HCT116 (cell line): Measurements from ENCODE around the gene ZYG11B. TPM values are rescaled to one million over a fixed set of nuclear protein-coding genes. Genes with fewer than 3 reads are reported as not detected.

Source experiments
- ATAC-seq: fragments of 200-7000 bp; cut with Tn5 transposase; 2 replicates; pipeline ENCODE4 v1.9.1; 2020; ENCODE audit warnings: mild to moderate bottlenecking, moderate library complexity
- BruUV-seq: library from RNA; stranded (reverse); fragments of 400-500 nt; replicated peaks from 2 replicates; lab custom pipeline; 2021; lab: Mats Ljungman, UMichigan
- CTCF ChIA-PET: fragments of 300-600 bp; sonication (Branson Sonifier 250); formaldehyde crosslinking; loops from one replicate; lab custom pipeline; 2021; ENCODE audit warnings: antibody characterized with exemption; lab: Charles Lee
- POLR2A ChIA-PET: fragments of 300-600, 350-600 bp; sonication (Branson Sonifier 250); formaldehyde crosslinking; loops from one replicate; lab custom pipeline; 2021; ENCODE audit warnings: antibody characterized with exemption; lab: Charles Lee
- RAD21 ChIA-PET, 2 experiments: fragments of 300-600 bp; sonication (Branson Sonifier 250); formaldehyde crosslinking; loops; one replicate each; lab custom pipeline; 2023; ENCODE audit warnings: low total read pairs in 2 of 2; ENCODE audit not compliant: uncharacterized antibody in 2 of 2, unreplicated experiment in 2 of 2, low non-redundant PET in 1 of 2; lab: Charles Lee
- DNase-seq: peaks from one replicate; pipeline ENCODE4 v3.0.0-alpha.2; 2010; ENCODE audit warnings: low read depth, low spot score
- H2AFZ ChIP-seq: fragments of 200-600 bp; shearing (Covaris generic), sonication (generic); 2 replicates; pipeline ENCODE4 v1.6.1; 2017; ENCODE audit warnings: low read depth, mixed run types, mixed read lengths, antibody characterized with exemption, low read length; ENCODE audit not compliant: poor library complexity, severe bottlenecking
- H3K27ac ChIP-seq: 2 replicates; pipeline ENCODE4 v1.5.1; 2012; ENCODE audit warnings: low read depth, low read length
- H3K27me3 ChIP-seq: fragments of 200-600 bp; sonication (generic); 2 replicates; pipeline ENCODE4 v1.6.1; 2016; ENCODE audit warnings: mixed run types, low read length, mixed read lengths; ENCODE audit not compliant: insufficient read depth
- H3K36me3 ChIP-seq, 2 experiments: fragments of 200-500 bp in 1 of 2; fragments of 200-600 bp in 1 of 2; sonication (Bioruptor generic) in 1 of 2; sonication (generic) in 1 of 2; 2 replicates each; pipeline versions ENCODE4 v1.5.1 to v1.6.1; 2014 to 2016; ENCODE audit warnings: low read length in 2 of 2, inconsistent platforms in 1 of 2, mixed read lengths in 1 of 2, mixed run types in 1 of 2; ENCODE audit not compliant: insufficient read depth in 2 of 2, control insufficient read depth in 1 of 2
- H3K4me1 ChIP-seq, 2 experiments: fragments of 200-600 bp in 1 of 2; sonication (generic) in 1 of 2; 2 replicates each; pipeline versions ENCODE4 v1.5.1 to v1.6.1; 2012 to 2017; ENCODE audit warnings: low read length in 2 of 2, inconsistent platforms in 1 of 2, mild to moderate bottlenecking in 1 of 2, mixed read lengths in 1 of 2, mixed run types in 1 of 2, moderate library complexity in 1 of 2; ENCODE audit not compliant: insufficient read depth in 2 of 2, control insufficient read depth in 1 of 2
- H3K4me2 ChIP-seq: fragments of 200-600 bp; sonication (generic); 2 replicates; pipeline ENCODE4 v1.6.1; 2017; ENCODE audit warnings: mixed run types, low read length, mixed read lengths
- H3K4me3 ChIP-seq, 2 experiments: fragments of 200-600 bp in 1 of 2; sonication (generic) in 1 of 2; replicated peaks in 1 of 2; 2 replicates each; pipeline ENCODE4 v1.5.1; 2011 to 2016; ENCODE audit warnings: low read length in 2 of 2, control low read depth in 1 of 2, low read depth in 1 of 2, mild to moderate bottlenecking in 1 of 2, mixed read lengths in 1 of 2, mixed run types in 1 of 2
- H3K79me2 ChIP-seq: fragments of 200-600 bp; sonication (generic); 2 replicates; pipeline ENCODE4 v1.6.1; 2017; ENCODE audit warnings: mild to moderate bottlenecking, mixed run types, low read length, moderate library complexity, mixed read lengths; ENCODE audit not compliant: insufficient read depth
- H3K9ac ChIP-seq: fragments of 200-600 bp; sonication (generic); 2 replicates; pipeline ENCODE4 v1.6.1; 2016; ENCODE audit warnings: low read length, mixed read lengths
- H3K9me2 ChIP-seq: fragments of 200-600 bp; sonication (generic), shearing (Covaris generic); 2 replicates; pipeline ENCODE4 v1.6.1; 2017; ENCODE audit warnings: mixed run types, mild to moderate bottlenecking, moderate library complexity; ENCODE audit not compliant: insufficient read depth
- H3K9me3 ChIP-seq, 2 experiments: fragments of 200-500 bp in 1 of 2; fragments of 200-600 bp in 1 of 2; sonication (Bioruptor generic) in 1 of 2; sonication (generic) in 1 of 2; 2 replicates each; pipeline ENCODE4 v1.6.1; 2014 to 2017; ENCODE audit warnings: low read length in 2 of 2, mixed read lengths in 2 of 2, inconsistent platforms in 1 of 2, low read depth in 1 of 2, mild to moderate bottlenecking in 1 of 2, mixed run types in 1 of 2, moderate library complexity in 1 of 2; ENCODE audit not compliant: control insufficient read depth in 1 of 2, insufficient read depth in 1 of 2
- H4K20me1 ChIP-seq: fragments of 200-600 bp; sonication (generic), shearing (Covaris generic); 2 replicates; pipeline ENCODE4 v1.6.1; 2017; ENCODE audit warnings: mixed run types, mild to moderate bottlenecking, moderate library complexity; ENCODE audit not compliant: insufficient read depth
- ATF3 ChIP-seq: IDR thresholded peaks from 2 replicates; pipeline ENCODE4 v1.6.1; 2012
- CBX3 ChIP-seq: IDR thresholded peaks from 2 replicates; pipeline ENCODE4 v1.6.1; 2012; ENCODE audit warnings: low read depth
- CTCF ChIP-seq, 3 experiments: fragments of 200-600 bp in 1 of 3; sonication (generic) in 1 of 3; IDR thresholded peaks in 2 of 3; conservative IDR thresholded peaks in 1 of 3; 2 replicates each; pipeline ENCODE4 v1.5.1; 2012 to 2017; ENCODE audit warnings: low read depth in 2 of 3, low read length in 2 of 3, antibody characterized with exemption in 1 of 3, borderline replicate concordance in 1 of 3, control low read depth in 1 of 3, mild to moderate bottlenecking in 1 of 3, mixed read lengths in 1 of 3, mixed run types in 1 of 3, moderate library complexity in 1 of 3; ENCODE audit not compliant: insufficient read depth in 1 of 3
- FOSL1 ChIP-seq: IDR thresholded peaks from 2 replicates; pipeline ENCODE4 v1.6.1; 2012; ENCODE audit warnings: low read depth
- JUND ChIP-seq: IDR thresholded peaks from 2 replicates; pipeline ENCODE4 v1.6.1; 2012
- POLR2AphosphoS5 ChIP-seq: IDR thresholded peaks from 2 replicates; pipeline ENCODE4 v1.6.1; 2011; ENCODE audit warnings: mild to moderate bottlenecking, low read depth, low read length, moderate library complexity
- SIN3A ChIP-seq: IDR thresholded peaks from 2 replicates; pipeline ENCODE4 v1.6.1; 2012; ENCODE audit warnings: low read depth
- SP1 ChIP-seq: IDR thresholded peaks from 2 replicates; pipeline ENCODE4 v1.6.1; 2012; ENCODE audit warnings: low read depth
- YY1 ChIP-seq: IDR thresholded peaks from 2 replicates; pipeline ENCODE4 v1.6.1; 2011; ENCODE audit warnings: low read length, low read depth, moderate library complexity, mild to moderate bottlenecking; ENCODE audit not compliant: insufficient replicate concordance; ENCODE audit errors: extremely low read depth
- intact Hi-C: fragments of 100-400 bp; cut with micrococcal nuclease; formaldehyde crosslinking; loops from 2 replicates; pipeline ENCODE4 v1.10.0; 2022
- total RNA-seq: library from RNA; stranded (reverse); gene quantifications from one replicate; pipeline ENCODE4 v1.2.1, GENCODE V29; 2021; ENCODE audit not compliant: unreplicated experiment
- TF ChIP-seq, protein P1 (sequence below): IDR thresholded peaks from 2 replicates; pipeline ENCODE4 v1.6.1; 2012

The ZYG11B gene
- total RNA-seq, 1 experiment from 2014 or later: 20.7 TPM

DNA sequence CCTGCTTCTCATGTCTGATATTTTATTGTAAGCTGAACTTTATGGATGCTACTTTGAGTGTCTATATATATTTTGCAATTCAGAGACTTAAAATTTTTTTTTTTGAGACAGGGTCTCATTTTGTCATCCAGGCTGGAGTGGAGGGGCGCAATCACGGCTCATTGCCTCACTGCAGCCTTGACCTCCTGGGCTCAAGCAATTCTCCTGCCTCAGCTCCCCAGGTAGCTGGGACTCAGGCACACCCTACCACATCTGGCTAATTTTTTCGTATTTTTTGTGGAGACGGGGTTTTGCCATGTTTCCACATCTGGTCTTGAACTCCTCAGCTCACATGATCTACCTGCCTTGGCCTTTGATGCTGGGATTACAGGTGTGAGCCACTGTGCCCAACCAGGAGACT is 124.7 kb downstream of the ZYG11B start:
- Histone ChIP-seq H3K79me2 (no peaks in the 10 kb centered on the region), H3K9ac (no peak overlapping the region), H3K4me1 (peaks cover 0 to 1% of the 10 kb centered on the region in 2 experiments; a peak in 1 of 4 replicates), H2AFZ (no peak overlapping the region), H3K4me2 (no peak overlapping the region), H4K20me1 (no peaks in the 10 kb centered on the region), H3K9me3 (no peaks in the 10 kb centered on the region), H3K9me2 (no peaks in the 10 kb centered on the region), H3K4me3 (no peak overlapping the region), H3K36me3 (no peaks in the 10 kb centered on the region), H3K27ac (no peak overlapping the region), H3K27me3 (no peaks in the 10 kb centered on the region)
- ATAC-seq: no peak
- POLR2A ChIA-PET: no interaction called here
- TF ChIP-seq, protein P1, sequence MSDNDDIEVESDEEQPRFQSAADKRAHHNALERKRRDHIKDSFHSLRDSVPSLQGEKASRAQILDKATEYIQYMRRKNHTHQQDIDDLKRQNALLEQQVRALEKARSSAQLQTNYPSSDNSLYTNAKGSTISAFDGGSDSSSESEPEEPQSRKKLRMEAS: no peak
- TF ChIP-seq JUND: no peak
- TF ChIP-seq CTCF (IDR thresholded peaks at IDR 0.05 in 2 of 3, conservative IDR thresholded peaks at IDR 0.05 in 1 of 3; ENCODE audit: borderline replicate concordance in 1 of 3, insufficient read depth in 1 of 3, low read depth in 2 of 3, low read length in 2 of 3): no peak
- no peak for TF ChIP-seq YY1
- TF ChIP-seq POLR2AphosphoS5: no peak
- no peak for TF ChIP-seq SIN3A
- TF ChIP-seq ATF3: no peak
- TF ChIP-seq FOSL1: no peak
- no peak for TF ChIP-seq SP1
- TF ChIP-seq CBX3: no peak
- intact Hi-C loops: no loop called here
- DNase-seq: no peak
- RAD21 ChIA-PET: no interaction called here
- CTCF ChIA-PET: no interaction called here
- BruUV-seq: no TSS peak
